B cell (primary cell): ENCODE measurements around the gene HOXA9. TPM values are rescaled to one million over a fixed set of nuclear protein-coding genes. Genes with fewer than 3 reads are reported as not detected.

Experiments used
- ATAC-seq: fragments of 200-7000 bp; cut with Tn5 transposase; one replicate; pipeline ENCODE4 v1.10.0; 2021; ENCODE audit warnings: low read depth, mild to moderate bottlenecking, moderate number of reproducible peaks, moderate library complexity
- CTCF ChIA-PET: fragments of 350-600 bp; sonication (Branson Sonifier 250); formaldehyde crosslinking; loops from one replicate; lab custom pipeline; 2021; ENCODE audit warnings: antibody characterized with exemption, inconsistent platforms; lab: Charles Lee
- POLR2A ChIA-PET: fragments of 350-600 bp; sonication (Branson Sonifier 250); formaldehyde crosslinking; loops from one replicate; lab custom pipeline; 2021; ENCODE audit warnings: antibody characterized with exemption; lab: Charles Lee
- DNase-seq: peaks from one replicate; pipeline ENCODE4 v3.0.0; 2013
- H2AFZ ChIP-seq: 2 replicates; pipeline ENCODE4 v1.6.1; 2012; ENCODE audit warnings: mild to moderate bottlenecking, low read depth, low read length; ENCODE audit not compliant: insufficient read depth, poor library complexity, severe bottlenecking
- H3K27ac ChIP-seq, 2 donors: 1 replicate in 1 of 2; 2 replicates in 1 of 2; pipeline ENCODE4 v1.5.1; 2012 to 2013; ENCODE audit warnings: low read length in 2 of 2, mild to moderate bottlenecking in 2 of 2, moderate library complexity in 1 of 2
- H3K27me3 ChIP-seq, 4 experiments: fragments of 200-600 bp in 1 of 4; sonication (generic) in 1 of 4; replicated peaks in 1 of 4; 1 replicate in 2 of 4; 2 replicates in 2 of 4; pipeline versions ENCODE4 v1.6.1 to v1.7.0; 2013 to 2016; ENCODE audit warnings: low read length in 3 of 4, mild to moderate bottlenecking in 2 of 4, mixed read lengths in 1 of 4, moderate library complexity in 1 of 4; ENCODE audit not compliant: insufficient read depth in 4 of 4, control insufficient read depth in 3 of 4; ENCODE audit errors: control extremely low read depth in 1 of 4
- H3K36me3 ChIP-seq, 2 experiments: replicated peaks in 1 of 2; 1 replicate in 1 of 2; 2 replicates in 1 of 2; pipeline versions ENCODE4 v1.6.1 to v1.7.1; 2013; ENCODE audit warnings: low read length in 1 of 2; ENCODE audit not compliant: insufficient read depth in 2 of 2, control insufficient read depth in 1 of 2; ENCODE audit errors: control extremely low read depth in 1 of 2, extremely low read depth in 1 of 2
- H3K4me1 ChIP-seq, 2 donors: fragments of 200-600 bp in 1 of 2; sonication (generic) in 1 of 2; 1 replicate in 1 of 2; 2 replicates in 1 of 2; pipeline versions ENCODE4 v1.5.1 to v1.6.1; 2013 to 2017; ENCODE audit warnings: low read length in 2 of 2; ENCODE audit not compliant: control insufficient read depth in 2 of 2, insufficient read depth in 2 of 2
- H3K4me2 ChIP-seq: replicated peaks from 2 replicates; pipeline ENCODE3; 2012; ENCODE audit warnings: mild to moderate bottlenecking, low read depth, low read length; ENCODE audit not compliant: poor library complexity, severe bottlenecking
- H3K4me3 ChIP-seq, 5 experiments: fragments of 200-600 bp in 1 of 5; sonication (generic) in 1 of 5; 1 replicate in 3 of 5; 2 replicates in 2 of 5; pipeline versions ENCODE4 v1.5.1 to v1.7.0; 2011 to 2016; ENCODE audit warnings: low read length in 4 of 5, mild to moderate bottlenecking in 4 of 5, low read depth in 2 of 5, control low read depth in 1 of 5, moderate library complexity in 1 of 5; ENCODE audit not compliant: insufficient read depth in 1 of 5; ENCODE audit errors: control extremely low read depth in 1 of 5, extremely low read depth in 1 of 5
- H3K79me2 ChIP-seq: fragments of 200-600 bp; sonication (generic); one replicate; pipeline ENCODE4 v1.6.0; 2016; ENCODE audit warnings: low read length; ENCODE audit not compliant: control insufficient read depth, insufficient read depth
- H3K9ac ChIP-seq: fragments of 200-600 bp; sonication (generic); 2 replicates; pipeline ENCODE4 v1.6.1; 2017; ENCODE audit warnings: mild to moderate bottlenecking, low read length, moderate library complexity
- H3K9me3 ChIP-seq, 3 donors: one replicate each; pipeline versions ENCODE4 v1.6.1 to v1.7.1; 2013; ENCODE audit warnings: low read length in 2 of 3; ENCODE audit not compliant: control insufficient read depth in 2 of 3, insufficient read depth in 1 of 3; ENCODE audit errors: control extremely low read depth in 1 of 3
- H4K20me1 ChIP-seq: 2 replicates; pipeline ENCODE4 v1.6.0; 2012; ENCODE audit warnings: mild to moderate bottlenecking, low read length; ENCODE audit not compliant: insufficient read depth, control insufficient read depth, poor library complexity, severe bottlenecking
- H3K27ac Mint-ChIP-seq: one replicate; pipeline ENCODE4 v1.8.0; 2021; ENCODE audit warnings: mixed read lengths
- H3K27me3 Mint-ChIP-seq: one replicate; pipeline ENCODE4 v1.8.0; 2021; ENCODE audit warnings: mixed read lengths
- H3K4me1 Mint-ChIP-seq: one replicate; pipeline ENCODE4 v1.8.0; 2021; ENCODE audit warnings: mixed read lengths
- H3K4me3 Mint-ChIP-seq: one replicate; pipeline ENCODE4 v1.8.0; 2021; ENCODE audit warnings: mixed read lengths
- H3K9me3 Mint-ChIP-seq: one replicate; pipeline ENCODE4 v1.8.0; 2022; ENCODE audit warnings: mixed read lengths; ENCODE audit not compliant: insufficient read depth
- CTCF ChIP-seq: fragments of 200-600 bp; IDR thresholded peaks from one replicate; pipeline ENCODE4 v1.8.0; 2022; ENCODE audit warnings: antibody characterized with exemption, mild to moderate bottlenecking
- EZH2 ChIP-seq: IDR thresholded peaks from 2 replicates; pipeline ENCODE4 v1.6.1; 2012; ENCODE audit warnings: borderline replicate concordance, low read depth, mild to moderate bottlenecking, moderate library complexity, low read length; ENCODE audit not compliant: insufficient read depth, poor library complexity, severe bottlenecking
- WGBS: methylation state at CpG from one replicate; pipeline ENCODE4 v1.1.5; 2013; ENCODE audit warnings: missing lambda C conversion rate; ENCODE audit not compliant: insufficient coverage; 5-methylcytosine and 5-hydroxymethylcytosine counted together
- intact Hi-C: fragments of 100-400 bp; cut with micrococcal nuclease; formaldehyde crosslinking; loops from one replicate; pipeline ENCODE4 v1.10.0; 2022
- polyA plus RNA-seq: library from polyadenylated mRNA; depleted of rRNA; stranded (reverse); fragments of >200 nt; gene quantifications from 2 replicates; pipeline ENCODE4 v1.2.3, GENCODE V29; 2012
- total RNA-seq, 2 donors: library from RNA; stranded (reverse); fragments of 120-200 nt in 1 of 2; gene quantifications; 1 replicate in 1 of 2; 2 replicates in 1 of 2; pipeline versions ENCODE4 v1.2.3 to v1.2.4, GENCODE V29; 2013 to 2022

The HOXA9 gene
- total and polyA plus RNA-seq, 2 donors (not counting 1 experiment from before 2014, with no cell fraction given): 0.07 TPM; not detected in 1

- TF ChIP-seq EZH2 (no peak), CTCF (no peak)
- H3K27me3 ChIP-seq: peaks cover 0 to 95% (median 78%) of the 10 kb centered on the region in 4 experiments
- no peaks in the 10 kb centered on the region for H3K36me3 ChIP-seq
- H3K4me3 ChIP-seq: no peak overlapping the region
- H3K4me1 ChIP-seq: peaks cover 17 to 26% of the 10 kb centered on the region in 2 donors
- no peak overlapping the region for H2AFZ ChIP-seq
- ATAC-seq: no peak
- no peak overlapping the region for H3K27ac Mint-ChIP-seq
- DNase-seq: peak; percentile 17
- intact Hi-C loops: loop anchor here (2.0 to 5.0 kb wide), 3 partner anchors 40 to 561 kb away; no protein-coding TSS in a partner anchor
- no peaks in the 10 kb centered on the region for H3K79me2 ChIP-seq
- H4K20me1 ChIP-seq: no peaks in the 10 kb centered on the region
- ChIA-PET POLR2A (no interaction called here), CTCF (interaction anchor here (0.6 to 3.8 kb wide), 20 partner anchors 7 to 1319 kb away, joined by 3 to 35 read pairs (median 3); no protein-coding TSS in a partner anchor)
- H3K27ac ChIP-seq: no peak overlapping the region
- WGBS: no CpG with 5 or more reads among the region's 1 CpG
- H3K27me3 Mint-ChIP-seq: peaks cover 86% of the 10 kb centered on the region
- H3K4me3 Mint-ChIP-seq: no peak overlapping the region
- no peaks in the 10 kb centered on the region for H3K9me3 Mint-ChIP-seq
- H3K9ac ChIP-seq: no peak overlapping the region
- peaks cover 0 to 23% (median 1%) of the 10 kb centered on the region in 3 donors for H3K9me3 ChIP-seq
- H3K4me2 ChIP-seq: no peak overlapping the region
- H3K4me1 Mint-ChIP-seq: peaks cover 17% of the 10 kb centered on the region
Observed at GRCh38 chr7:27211084-27211446, 45.7 kb upstream of the HOXA9 start.

GRCh38 chr7:27210441-27211083 lies 45.2 kb upstream of the HOXA9 start:
- peaks cover 86% of the 10 kb centered on the region for H3K27me3 Mint-ChIP-seq
- Histone ChIP-seq H3K9me3 (peaks cover 1 to 28% (median 4%) of the 10 kb centered on the region in 3 donors), H3K27me3 (peaks cover 0 to 95% (median 82%) of the 10 kb centered on the region in 4 experiments), H3K27ac (no peak overlapping the region), H3K4me3 (peak overlapping the region in 3 of 5 experiments; percentile 17 to 24 (median 20)), H3K4me2 (peak overlapping the region; percentile 57), H3K79me2 (no peaks in the 10 kb centered on the region), H3K9ac (peak overlapping the region; percentile 19), H2AFZ (peak overlapping the region; percentile 45), H3K4me1 (peaks cover 21 to 31% of the 10 kb centered on the region in 2 donors), H3K36me3 (no peaks in the 10 kb centered on the region), H4K20me1 (no peaks in the 10 kb centered on the region)
- H3K4me3 Mint-ChIP-seq: peak overlapping the region; percentile 51
- DNase-seq (peak; percentile 70), ATAC-seq (peak; percentile 73)
- TF ChIP-seq EZH2 (no peak), CTCF (peak; percentile 84)
- intact Hi-C loops: loop anchor here (1.0 to 5.0 kb wide), 4 partner anchors 40 to 711 kb away; no protein-coding TSS in a partner anchor
- no peaks in the 10 kb centered on the region for H3K9me3 Mint-ChIP-seq
- peaks cover 21% of the 10 kb centered on the region for H3K4me1 Mint-ChIP-seq
- WGBS: 8% methylated on average over 31 of the region's 32 CpGs
- no peak overlapping the region for H3K27ac Mint-ChIP-seq
- ChIA-PET POLR2A (no interaction called here), CTCF (interaction anchor here (0.6 to 3.8 kb wide), 20 partner anchors 8 to 1318 kb away, joined by 3 to 35 read pairs (median 3); no protein-coding TSS in a partner anchor)
